GM12892 (cell line): ENCODE results near the gene LIF.

Experiments
- POLR2A ChIP-seq: IDR thresholded peaks from 2 replicates; pipeline ENCODE4 v1.6.1; 2011; ENCODE audit warnings: low read depth, low read length, control low read depth
- TAF1 ChIP-seq: IDR thresholded peaks from 2 replicates; pipeline ENCODE4 v1.6.1; 2011; ENCODE audit warnings: low read depth, mild to moderate bottlenecking, control low read depth, low read length, borderline replicate concordance

- TF ChIP-seq POLR2A (no peak), TAF1 (no peak)
Measured at GRCh38 chr22:30268331-30268730, 21.8 kb upstream of the LIF start.
